ENCODE data around the gene UPK1A.
"Not testable (repeated sequence)": the region's sequence is repeated elsewhere in the genome, so short reads cannot be mapped to it uniquely, and the experiment has no call there.

The UPK1A gene

GRCh38 chr19:35715981-35716800 lies 49.9 kb downstream of the UPK1A start:
- FAIRE-seq = peak; percentile 65
- peak; percentile 57 for DNase-seq (ENCODE audit: insufficient read length, low spot score)

- peak; percentile 46 for FAIRE-seq
These were observed 50.7 kb downstream of the UPK1A start for GRCh38 chr19:35716801-35717664.

GRCh38 chr19:35717665-35718344 lies 51.5 kb downstream of the UPK1A start, which contains the start of gene KMT2B:
Gene KMT2B, plus strand, starts transcription at chr19:35718003. Its CDS starts 16 bp downstream, at chr19:35718019.
- DNase-seq (ENCODE audit: insufficient read length, low spot score) = peak; percentile 95
- no peak for FAIRE-seq

More at GRCh38 chr19:35716801-35717664, 50.7 kb downstream of the UPK1A start:
- peak; percentile 88 for DNase-seq (ENCODE audit: insufficient read length, low spot score)

- DNase-seq (ENCODE audit: insufficient read length, low spot score) (no peak), FAIRE-seq (no peak)
These were observed 52.2 kb downstream of the UPK1A start for GRCh38 chr19:35718345-35719041.

GRCh38 chr19:35719402-35720162 lies 53.3 kb downstream of the UPK1A start:
- DNase-seq (ENCODE audit: insufficient read length, low spot score) = no peak
- FAIRE-seq = no peak

- FAIRE-seq = no peak
- DNase-seq (ENCODE audit: insufficient read length, low spot score) = no peak
These were observed 53.8 kb downstream of the UPK1A start for GRCh38 chr19:35720163-35720524.

- DNase-seq (ENCODE audit: insufficient read length, low spot score) = no peak
- FAIRE-seq = no peak
These were observed 54.3 kb downstream of the UPK1A start for GRCh38 chr19:35720648-35721047.

GRCh38 chr19:35721374-35721773 lies 55.1 kb downstream of the UPK1A start:
- FAIRE-seq = no peak
- no peak for DNase-seq (ENCODE audit: insufficient read length, low spot score)

- DNase-seq (ENCODE audit: insufficient read length, low spot score) = no peak
- FAIRE-seq = no peak
These were observed 56.1 kb downstream of the UPK1A start for GRCh38 chr19:35722461-35722860.

- FAIRE-seq (no peak), DNase-seq (ENCODE audit: insufficient read length, low spot score) (no peak)
These were observed 56.6 kb downstream of the UPK1A start for GRCh38 chr19:35722897-35723296.

GRCh38 chr19:35723671-35724070 lies 57.4 kb downstream of the UPK1A start:
- no peak for DNase-seq (ENCODE audit: insufficient read length, low spot score)
- no peak for FAIRE-seq

- FAIRE-seq = not testable (repeated sequence)
These were observed 57.8 kb downstream of the UPK1A start for GRCh38 chr19:35724132-35724531.

GRCh38 chr19:35724560-35724959 lies 58.2 kb downstream of the UPK1A start:
- DNase-seq (ENCODE audit: insufficient read length, low spot score) (no peak), FAIRE-seq (no peak)

More at GRCh38 chr19:35724132-35724531, 57.8 kb downstream of the UPK1A start:
- not testable (repeated sequence) for DNase-seq (ENCODE audit: insufficient read length, low spot score)

- DNase-seq (ENCODE audit: insufficient read length, low spot score) = no peak
- no peak for FAIRE-seq
These were observed 59.0 kb downstream of the UPK1A start for GRCh38 chr19:35725216-35725861.

GRCh38 chr19:35727053-35727955 lies 61.0 kb downstream of the UPK1A start:
- FAIRE-seq (no peak), DNase-seq (ENCODE audit: insufficient read length, low spot score) (no peak)
